Glutamatergic neuron (in vitro differentiated cells): ENCODE measurements around the gene RNF213. TPM values are rescaled to one million over a fixed set of nuclear protein-coding genes. Genes with fewer than 3 reads are reported as not detected.

ENCODE experiments used
- DNase-seq: peaks from one replicate; pipeline ENCODE4 v3.0.0; 2022
- H3K27ac Mint-ChIP-seq: one replicate; pipeline ENCODE4 v1.8.0; 2020; ENCODE audit warnings: mild to moderate bottlenecking, mixed read lengths, inconsistent platforms; ENCODE audit not compliant: unreplicated experiment
- H3K27me3 Mint-ChIP-seq: one replicate; pipeline ENCODE4 v1.8.0; 2020; ENCODE audit warnings: mild to moderate bottlenecking, moderate library complexity, mixed read lengths, inconsistent platforms; ENCODE audit not compliant: unreplicated experiment
- H3K36me3 Mint-ChIP-seq: one replicate; pipeline ENCODE4 v1.8.0; 2020; ENCODE audit warnings: mild to moderate bottlenecking, mixed read lengths, inconsistent platforms; ENCODE audit not compliant: unreplicated experiment
- H3K4me1 Mint-ChIP-seq: one replicate; pipeline ENCODE4 v1.8.0; 2020; ENCODE audit warnings: mild to moderate bottlenecking, low read depth, mixed read lengths, inconsistent platforms; ENCODE audit not compliant: unreplicated experiment
- H3K4me3 Mint-ChIP-seq: one replicate; pipeline ENCODE4 v1.8.0; 2020; ENCODE audit warnings: mild to moderate bottlenecking, mixed read lengths, inconsistent platforms; ENCODE audit not compliant: unreplicated experiment
- H3K9me3 Mint-ChIP-seq: one replicate; pipeline ENCODE4 v1.8.0; 2020; ENCODE audit warnings: mild to moderate bottlenecking, moderate library complexity, mixed read lengths, inconsistent platforms; ENCODE audit not compliant: unreplicated experiment
- CTCF ChIP-seq: fragments of 200-600 bp; sonication (generic); IDR thresholded peaks from one replicate; pipeline ENCODE4 v1.5.0; 2021; ENCODE audit not compliant: partially characterized antibody, unreplicated experiment
- microRNA-seq: library from miRNA; unstranded; fragments of <30 nt; microRNA quantifications from one replicate; pipeline ENCODE4, GENCODE V29; 2020; ENCODE audit not compliant: unreplicated experiment
- total RNA-seq: library from RNA; stranded (reverse); fragmentation: NEBNext Ultra II Directional; extraction: Animal tissue kit (Norgen Biotek cat#: 25700); gene quantifications from one replicate; pipeline ENCODE4 v1.2.1, GENCODE V29; 2021; ENCODE audit not compliant: unreplicated experiment

RNF213 gene
- total RNA-seq, 1 donor from 2014 or later, result 34.7 TPM

- H3K27ac Mint-ChIP-seq, result no peak overlapping the region
- no peaks in the 10 kb centered on the region for H3K36me3 Mint-ChIP-seq
- peaks cover 11% of the 10 kb centered on the region for H3K9me3 Mint-ChIP-seq
- H3K27me3 Mint-ChIP-seq, result peaks cover 6% of the 10 kb centered on the region
- H3K4me1 Mint-ChIP-seq, result peaks cover 16% of the 10 kb centered on the region
- no peak for TF ChIP-seq CTCF
- H3K4me3 Mint-ChIP-seq, result no peak overlapping the region
- DNase-seq, result no peak
These were observed 187.1 kb downstream of the RNF213 start for GRCh38 chr17:80447790-80448189.

Small RNAs within 50 kb of the gene (microRNA-seq; reads per million reads assigned to microRNA genes)
- not detected for gene MIR4730

Other genes with a start within 250 kb of the RNF213 start
- gene TBC1D16, start 225.0 kb upstream of the RNF213 start, total RNA-seq, result 197 TPM
- gene CCDC40, start 224.2 kb upstream of the RNF213 start, total RNA-seq, result 25.3 TPM
- gene GAA, start 159.3 kb upstream of the RNF213 start, total RNA-seq, result 384 TPM
- gene EIF4A3, start 113.7 kb upstream of the RNF213 start, total RNA-seq, result 110 TPM
- gene CARD14, start 90.8 kb upstream of the RNF213 start, total RNA-seq, result 1.1 TPM
- 17.3 TPM for gene SGSH, start 40.5 kb upstream of the RNF213 start, total RNA-seq
- 15.9 TPM for gene SLC26A11, start 40.4 kb upstream of the RNF213 start, total RNA-seq
- 42.1 TPM for gene ENDOV, start 154.3 kb downstream of the RNF213 start, total RNA-seq
- gene NPTX1, start 215.8 kb downstream of the RNF213 start, total RNA-seq, result 18.1 TPM